H1 (cell line): ENCODE results near the gene BCKDHB. TPM values are rescaled to one million over a fixed set of nuclear protein-coding genes. Genes with fewer than 3 reads are reported as not detected.
A peak's percentile ranks its signal among the peaks of the same experiment; 100 is the strongest.

ENCODE experiments used
- CTCF ChIA-PET: fragments of 300-600 bp; sonication (Branson Sonifier 250); formaldehyde crosslinking; loops from one replicate; lab custom pipeline; 2021; ENCODE audit not compliant: partially characterized antibody; lab: Charles Lee
- POLR2A ChIA-PET: fragments of 300-600 bp; sonication (Branson Sonifier 250); formaldehyde crosslinking; loops from one replicate; lab custom pipeline; 2021; ENCODE audit warnings: inconsistent platforms; ENCODE audit not compliant: partially characterized antibody; lab: Charles Lee
- DNase-seq, 2 experiments: peaks; one replicate each; pipeline versions ENCODE4 v3.0.0 to v3.0.0-alpha.2; 2010 to 2022; ENCODE audit warnings: low spot score in 2 of 2, low read depth in 1 of 2, mixed read lengths in 1 of 2
- FAIRE-seq: peaks from 2 replicates; lab custom pipeline; 2011; peaks lifted over from hg19 to GRCh38; lab: Jason Lieb, UNC
- H2AFZ ChIP-seq: 2 replicates; pipeline ENCODE4 v1.8.1; 2012; ENCODE audit warnings: low read length, inconsistent platforms
- H2AK5ac ChIP-seq: 2 replicates; pipeline ENCODE4 v1.6.1; 2013; ENCODE audit warnings: low read depth, low read length
- H2BK120ac ChIP-seq: replicated peaks from 2 replicates; pipeline ENCODE3; 2013; ENCODE audit warnings: low read depth, low read length, inconsistent platforms
- H2BK12ac ChIP-seq: 2 replicates; pipeline ENCODE4 v1.6.1; 2013; ENCODE audit warnings: low read depth, low read length
- H2BK15ac ChIP-seq: 2 replicates; pipeline ENCODE4 v1.6.1; 2013; ENCODE audit warnings: low read length
- H2BK20ac ChIP-seq: 2 replicates; pipeline ENCODE4 v1.6.1; 2013; ENCODE audit warnings: low read length
- H2BK5ac ChIP-seq: 2 replicates; pipeline ENCODE4 v1.6.1; 2013; ENCODE audit warnings: low read depth, low read length
- H3K14ac ChIP-seq: 2 replicates; pipeline ENCODE4 v1.6.1; 2013; ENCODE audit warnings: inconsistent platforms; ENCODE audit not compliant: insufficient read length
- H3K18ac ChIP-seq: 2 replicates; pipeline ENCODE4 v1.6.1; 2013; ENCODE audit warnings: low read length; ENCODE audit errors: extremely low read depth
- H3K23ac ChIP-seq: 2 replicates; pipeline ENCODE4 v1.6.1; 2013; ENCODE audit warnings: inconsistent platforms; ENCODE audit not compliant: insufficient read length
- H3K23me2 ChIP-seq: 2 replicates; pipeline ENCODE4 v1.6.1; 2013; ENCODE audit warnings: low read depth, low read length
- H3K27ac ChIP-seq: 2 replicates; pipeline ENCODE4 v1.6.1; 2011; ENCODE audit warnings: low read depth, low read length, inconsistent platforms
- H3K27me3 ChIP-seq, 4 experiments: replicated peaks in 1 of 4; 1 replicate in 1 of 4; 2 replicates in 3 of 4; pipeline versions ENCODE4 v1.6.1 to v1.8.1; 2011 to 2013; ENCODE audit warnings: low read length in 3 of 4, mild to moderate bottlenecking in 3 of 4, inconsistent platforms in 2 of 4, mixed read lengths in 2 of 4, moderate library complexity in 1 of 4; ENCODE audit not compliant: control insufficient read depth in 3 of 4, insufficient read depth in 3 of 4; ENCODE audit errors: extremely low read depth in 1 of 4
- H3K36me3 ChIP-seq, 4 experiments: 2 replicates each; pipeline versions ENCODE4 v1.6.1 to v1.8.1; 2011 to 2013; ENCODE audit warnings: mild to moderate bottlenecking in 4 of 4, low read length in 3 of 4, moderate library complexity in 2 of 4, control low read depth in 1 of 4, inconsistent platforms in 1 of 4; ENCODE audit not compliant: insufficient read depth in 4 of 4, control insufficient read depth in 2 of 4
- H3K4ac ChIP-seq: replicated peaks from 2 replicates; pipeline ENCODE3; 2013; ENCODE audit warnings: low read length, low read depth, mixed read lengths, inconsistent platforms; ENCODE audit not compliant: insufficient read length
- H3K4me1 ChIP-seq, 4 experiments: replicated peaks in 1 of 4; 1 replicate in 1 of 4; 2 replicates in 3 of 4; pipeline versions ENCODE4 v1.6.1 to v1.8.1; 2011 to 2013; ENCODE audit warnings: low read length in 3 of 4, inconsistent platforms in 2 of 4, mixed read lengths in 1 of 4; ENCODE audit not compliant: insufficient read depth in 4 of 4, control insufficient read depth in 3 of 4
- H3K4me2 ChIP-seq, 2 experiments: 2 replicates each; pipeline versions ENCODE4 v1.6.1 to v1.8.1; 2011 to 2013; ENCODE audit warnings: low read depth in 2 of 2, low read length in 2 of 2, control low read depth in 1 of 2, inconsistent platforms in 1 of 2, mild to moderate bottlenecking in 1 of 2; ENCODE audit not compliant: insufficient read depth in 1 of 2
- H3K4me3 ChIP-seq, 4 experiments: fragments of 200-600, 300-600 bp in 1 of 4; sonication (generic), shearing (Covaris generic), sonication (Bioruptor Twin) in 1 of 4; 2 replicates each; pipeline versions ENCODE4 v1.5.1 to v1.8.1; 2011 to 2016; ENCODE audit warnings: low read length in 4 of 4, low read depth in 3 of 4, control low read depth in 2 of 4, inconsistent platforms in 2 of 4, mild to moderate bottlenecking in 2 of 4, mixed read lengths in 1 of 4, moderate library complexity in 1 of 4; ENCODE audit not compliant: insufficient read depth in 2 of 4; ENCODE audit errors: extremely low read depth in 1 of 4
- H3K56ac ChIP-seq: replicated peaks from 2 replicates; pipeline ENCODE3; 2013; ENCODE audit warnings: low read depth, mild to moderate bottlenecking, mixed read lengths, low read length, inconsistent platforms; ENCODE audit not compliant: insufficient read length
- H3K79me1 ChIP-seq: 2 replicates; pipeline ENCODE4 v1.6.1; 2013; ENCODE audit warnings: low read depth, low read length, control low read depth
- H3K79me2 ChIP-seq, 2 experiments: 2 replicates each; pipeline versions ENCODE4 v1.6.1 to v1.8.1; 2012 to 2013; ENCODE audit warnings: low read length in 2 of 2, mild to moderate bottlenecking in 2 of 2, inconsistent platforms in 1 of 2; ENCODE audit not compliant: insufficient read depth in 2 of 2, control insufficient read depth in 1 of 2
- H3K9ac ChIP-seq, 4 experiments: replicated peaks in 1 of 4; 1 replicate in 1 of 4; 2 replicates in 3 of 4; pipeline versions ENCODE4 v1.6.1 to v1.8.1; 2011 to 2013; ENCODE audit warnings: low read depth in 3 of 4, low read length in 3 of 4, control low read depth in 2 of 4, mild to moderate bottlenecking in 2 of 4, moderate library complexity in 2 of 4, inconsistent platforms in 1 of 4; ENCODE audit errors: extremely low read depth in 1 of 4
- H3K9me3 ChIP-seq, 2 experiments: 2 replicates each; pipeline versions ENCODE4 v1.6.1 to v1.8.1; 2012 to 2013; ENCODE audit warnings: mild to moderate bottlenecking in 2 of 2, moderate library complexity in 2 of 2, control low read depth in 1 of 2, inconsistent platforms in 1 of 2, low read depth in 1 of 2, low read length in 1 of 2, mixed read lengths in 1 of 2; ENCODE audit not compliant: insufficient read depth in 2 of 2
- H4K20me1 ChIP-seq, 2 experiments: replicated peaks in 1 of 2; 2 replicates each; pipeline versions ENCODE3 to v1.8.1; 2011 to 2013; ENCODE audit warnings: inconsistent platforms in 2 of 2, low read length in 2 of 2, mild to moderate bottlenecking in 1 of 2; ENCODE audit not compliant: insufficient read depth in 2 of 2, control insufficient read depth in 1 of 2
- H4K5ac ChIP-seq: 2 replicates; pipeline ENCODE4 v1.6.1; 2013; ENCODE audit warnings: low read length, low read depth, mixed read lengths, inconsistent platforms; ENCODE audit not compliant: insufficient read length
- H4K8ac ChIP-seq: 2 replicates; pipeline ENCODE4 v1.8.0; 2013; ENCODE audit warnings: mild to moderate bottlenecking, moderate library complexity, low read length, inconsistent platforms; ENCODE audit not compliant: insufficient read depth; ENCODE audit errors: extremely low read depth
- H4K91ac ChIP-seq: replicated peaks from 2 replicates; pipeline ENCODE3; 2013; ENCODE audit warnings: low read length, mixed read lengths, inconsistent platforms; ENCODE audit not compliant: insufficient read length
- BCL11A ChIP-seq, 2 experiments: IDR thresholded peaks; one replicate each; pipeline ENCODE4 v1.6.1; 2011; ENCODE audit warnings: low read depth in 2 of 2, low read length in 2 of 2, mild to moderate bottlenecking in 2 of 2
- CREB1 ChIP-seq: IDR thresholded peaks from 2 replicates; pipeline ENCODE4 v1.6.1; 2012; ENCODE audit warnings: inconsistent platforms
- EZH2 ChIP-seq: fragments of 200-600 bp; sonication (generic); IDR thresholded peaks from 2 replicates; pipeline ENCODE4 v1.7.1; 2012; ENCODE audit warnings: low read depth, mild to moderate bottlenecking, moderate library complexity, low read length, inconsistent platforms; ENCODE audit not compliant: severe bottlenecking
- SIX5 ChIP-seq: IDR thresholded peaks from 2 replicates; pipeline ENCODE4 v1.6.1; 2011; ENCODE audit warnings: mild to moderate bottlenecking, low read depth, low read length
- WGBS, 2 experiments: shearing (Covaris generic) in 1 of 2; methylation state at CpG; one replicate each; pipeline versions ENCODE4 v1.1.6 to v1.1.7; 2013 to 2015; ENCODE audit warnings: low lambda C conversion rate in 2 of 2, mixed read lengths in 2 of 2, inconsistent platforms in 1 of 2, low coverage in 1 of 2, missing lambda C conversion rate in 1 of 2; ENCODE audit not compliant: insufficient replicate concordance in 2 of 2, insufficient coverage in 1 of 2, insufficient read length in 1 of 2; ENCODE audit errors: extremely low coverage in 1 of 2, missing lambda C conversion rate in 1 of 2; 5-methylcytosine and 5-hydroxymethylcytosine counted together
- polyA plus RNA-seq, 7 experiments: library from polyadenylated mRNA; depleted of rRNA in 3 of 7; stranded (reverse) in 5 of 7; unstranded in 2 of 7; fragments of >200 nt in 5 of 7; fragments of 200-250 nt in 2 of 7; gene quantifications; 1 replicate in 5 of 7; 2 replicates in 1 of 7; 4 replicates in 1 of 7; pipeline versions ENCODE4 v1.2.1 to v1.2.3, GENCODE V29; 2011 to 2013; ENCODE audit warnings: missing spikeins in 2 of 7, mixed read lengths in 2 of 7
- total RNA-seq: library from RNA; stranded (reverse); fragmentation: NEBNext Ultra II Directional; extraction: Animal tissue kit (Norgen Biotek cat#: 25700); gene quantifications from 2 replicates; pipeline ENCODE4 v1.2.1, GENCODE V29; 2021

The BCKDHB gene
- total and polyA plus RNA-seq, 2 of the 8 experiments (the other 6 are each of a cell fraction or from before 2014, with no cell fraction given): 22.1 to 30.8 TPM

DNA sequence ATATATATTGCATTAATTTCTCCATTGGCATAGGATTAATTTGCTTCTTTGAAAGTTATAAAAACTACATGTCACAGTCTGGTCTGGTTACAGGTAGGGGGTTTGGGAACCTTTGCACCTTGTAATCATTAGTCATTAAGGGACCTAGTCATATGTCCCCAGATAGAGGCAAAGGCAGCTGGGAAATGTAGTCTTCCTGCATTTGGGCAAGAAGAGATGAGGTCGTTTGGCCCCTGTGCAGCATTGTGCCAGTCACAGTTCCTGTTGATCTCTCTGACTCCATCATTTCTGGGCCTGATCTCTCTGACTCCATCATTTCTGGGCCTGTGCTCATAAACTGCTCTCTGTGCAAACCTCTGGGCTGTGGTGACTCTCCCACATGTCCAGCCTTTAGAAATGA lies 73.2 kb downstream of the BCKDHB start:
- POLR2A ChIA-PET: no interaction called here
- Histone ChIP-seq H2BK5ac (no peak overlapping the region), H4K20me1 (peaks cover 0 to 1% of the 10 kb centered on the region in 2 experiments), H2AFZ (no peak overlapping the region), H2AK5ac (no peak overlapping the region), H3K4me2 (no peak overlapping the region), H4K91ac (no peak overlapping the region), H4K5ac (no peak overlapping the region), H3K36me3 (no peaks in the 10 kb centered on the region), H3K23me2 (no peaks in the 10 kb centered on the region), H2BK15ac (no peak overlapping the region), H4K8ac (no peak overlapping the region), H3K23ac (no peak overlapping the region), H3K79me1 (no peaks in the 10 kb centered on the region), H2BK120ac (no peak overlapping the region), H3K18ac (no peak overlapping the region), H3K79me2 (no peaks in the 10 kb centered on the region), H3K4ac (no peak overlapping the region), H3K4me3 (no peak overlapping the region), H3K9ac (no peak overlapping the region), H2BK12ac (no peak overlapping the region), H3K27me3 (no peaks in the 10 kb centered on the region), H3K56ac (no peak overlapping the region), H3K4me1 (no peaks in the 10 kb centered on the region), H3K14ac (no peak overlapping the region), H2BK20ac (no peak overlapping the region), H3K9me3 (no peaks in the 10 kb centered on the region), H3K27ac (no peak overlapping the region)
- 47% methylated on average over 1 of the region's 1 CpG; no CpG with 5 or more reads in 1 of the 2 experiments for WGBS, 2 experiments
- DNase-seq (no peak), FAIRE-seq (no peak)
- peak; percentile 56; the same call in 1 of the 2 replicates for TF ChIP-seq CREB1
- TF ChIP-seq BCL11A (IDR thresholded peaks at IDR 0.05; ENCODE audit: low read depth in 2 of 2, low read length in 2 of 2): no peak
- TF ChIP-seq EZH2: no peak
- TF ChIP-seq SIX5: peak; percentile 27; the same call in 1 of the 2 replicates
- CTCF ChIA-PET: no interaction called here
